ENCODE results near the gene LY9.
"Not testable (repeated sequence)": the region's sequence is repeated elsewhere in the genome, so short reads cannot be mapped to it uniquely, and the experiment has no call there.

LY9 gene

DNA sequence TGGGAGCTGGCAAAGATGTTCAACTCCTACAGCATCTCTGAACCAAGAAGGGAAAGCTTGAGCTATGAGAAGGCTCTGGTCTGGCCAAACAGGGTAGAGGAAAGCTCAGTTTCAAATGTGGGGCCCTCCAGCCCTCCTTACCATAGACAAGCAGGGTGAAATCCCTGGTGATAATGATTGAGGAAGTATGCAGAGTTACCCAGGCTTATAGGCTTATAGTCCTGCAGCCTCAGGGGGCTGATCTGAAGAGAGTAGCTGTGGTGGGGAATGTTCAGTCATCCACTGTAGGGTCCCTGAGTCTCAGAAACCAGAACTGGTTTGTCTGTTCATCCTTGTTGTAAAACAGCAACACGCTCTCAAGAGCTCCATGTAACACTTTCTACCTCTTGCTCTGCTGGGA, 19.8 kb upstream of the LY9 start:
- no peak for DNase-seq

DNA sequence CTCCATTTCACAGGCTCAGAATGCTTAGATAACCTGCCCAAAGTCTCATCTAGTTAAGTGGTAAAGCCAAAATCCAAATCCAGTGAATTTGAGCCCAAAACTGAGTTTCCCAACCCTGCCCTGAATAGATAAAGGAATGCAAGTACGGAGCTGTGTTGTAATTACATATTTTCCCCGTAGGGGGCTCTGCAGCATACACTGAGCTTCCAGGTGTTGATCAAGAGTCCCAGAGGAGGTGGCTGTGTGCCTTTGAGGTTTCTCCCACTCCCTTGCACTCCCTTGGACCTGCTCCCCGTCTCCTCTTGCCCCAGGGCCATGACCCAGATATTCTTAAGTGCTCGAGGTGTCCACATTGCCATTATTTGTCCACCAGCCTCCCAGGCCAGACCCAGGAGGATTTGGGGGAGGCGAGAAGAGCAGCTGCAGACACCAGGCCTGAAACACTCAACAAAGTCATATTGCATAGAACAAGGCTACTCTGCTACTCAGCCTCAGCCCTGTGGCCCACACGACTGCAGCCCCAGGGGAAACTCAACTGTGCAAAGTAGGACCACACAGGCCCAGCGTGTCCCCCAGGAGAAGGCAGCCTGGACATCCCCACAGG, 18.4 kb upstream of the LY9 start:
- DNase-seq, result peak; percentile 3

DNA sequence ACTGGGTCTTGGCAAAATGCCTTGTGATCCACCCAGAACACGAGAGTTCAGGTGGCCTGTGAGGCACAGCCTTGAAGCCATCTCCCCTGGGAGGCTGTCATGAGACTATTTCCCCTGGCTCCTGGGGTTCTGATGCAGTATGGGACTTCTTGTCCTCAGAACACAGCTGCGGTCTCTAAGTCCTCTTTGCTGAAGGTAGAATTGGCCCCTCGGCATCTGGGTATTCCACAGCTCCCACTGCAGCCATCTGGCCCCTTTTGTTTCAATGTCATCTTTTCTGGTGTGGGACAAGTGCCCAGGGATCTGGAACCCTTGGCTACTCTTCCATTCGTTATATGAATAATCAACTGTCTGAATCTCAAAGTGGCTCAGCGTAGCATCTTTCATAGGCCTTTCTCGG, 17.0 kb upstream of the LY9 start:
- no peak for DNase-seq

DNA sequence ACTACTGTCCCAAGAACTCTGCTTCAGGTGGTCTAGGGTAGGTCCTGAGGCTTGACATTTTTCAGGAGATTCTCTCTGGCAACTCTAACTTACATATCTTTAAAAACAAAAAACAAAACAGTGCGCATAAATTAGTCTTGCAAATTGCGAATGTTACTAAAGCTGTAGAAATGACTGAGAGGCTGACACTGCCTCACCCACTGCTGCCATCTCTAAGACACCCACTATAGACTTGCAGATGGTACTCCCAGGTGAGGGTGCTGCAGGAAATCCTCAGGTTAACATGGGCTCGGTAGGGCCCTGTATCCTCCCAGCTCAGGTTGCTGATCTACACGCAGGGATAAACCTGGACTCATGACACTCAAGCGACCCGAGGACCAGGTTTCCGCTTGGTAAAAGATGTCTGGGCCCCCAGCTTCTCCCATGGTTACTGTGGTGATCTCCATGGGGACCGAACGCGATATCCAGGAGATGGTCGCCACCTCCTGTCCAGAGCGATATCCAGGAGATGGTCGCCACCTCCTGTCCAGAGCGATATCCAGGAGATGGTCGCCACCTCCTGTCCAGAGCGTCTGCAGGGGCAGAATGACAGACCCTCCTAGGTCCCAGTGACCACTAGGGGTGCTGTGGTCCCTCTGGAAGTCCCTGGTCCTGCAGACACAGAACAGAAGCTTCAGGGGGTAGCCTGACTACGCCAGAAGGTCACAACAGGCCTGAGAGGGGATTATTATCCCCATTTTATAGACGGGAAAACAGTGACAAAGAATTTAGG, 16.2 kb upstream of the LY9 start:
- peak; percentile 7 for DNase-seq

DNA sequence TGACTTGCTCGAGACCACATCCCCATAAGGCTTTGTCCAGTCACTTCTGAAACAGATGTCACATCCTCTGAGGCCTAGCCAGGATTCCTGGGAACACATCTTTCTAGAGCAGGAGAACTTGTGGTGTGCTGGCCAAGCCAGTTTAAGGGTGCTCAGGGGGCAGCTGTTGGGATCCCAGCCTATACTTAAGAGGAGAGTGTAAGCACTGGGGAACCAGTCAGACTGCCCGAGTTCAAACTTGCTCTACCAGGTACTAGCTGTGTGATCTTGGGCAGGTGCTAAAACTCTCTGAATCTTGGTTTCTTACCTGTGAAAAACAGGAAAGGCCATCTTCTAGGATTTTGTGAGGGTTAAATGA, 15.6 kb upstream of the LY9 start:
- DNase-seq, result no peak

DNA sequence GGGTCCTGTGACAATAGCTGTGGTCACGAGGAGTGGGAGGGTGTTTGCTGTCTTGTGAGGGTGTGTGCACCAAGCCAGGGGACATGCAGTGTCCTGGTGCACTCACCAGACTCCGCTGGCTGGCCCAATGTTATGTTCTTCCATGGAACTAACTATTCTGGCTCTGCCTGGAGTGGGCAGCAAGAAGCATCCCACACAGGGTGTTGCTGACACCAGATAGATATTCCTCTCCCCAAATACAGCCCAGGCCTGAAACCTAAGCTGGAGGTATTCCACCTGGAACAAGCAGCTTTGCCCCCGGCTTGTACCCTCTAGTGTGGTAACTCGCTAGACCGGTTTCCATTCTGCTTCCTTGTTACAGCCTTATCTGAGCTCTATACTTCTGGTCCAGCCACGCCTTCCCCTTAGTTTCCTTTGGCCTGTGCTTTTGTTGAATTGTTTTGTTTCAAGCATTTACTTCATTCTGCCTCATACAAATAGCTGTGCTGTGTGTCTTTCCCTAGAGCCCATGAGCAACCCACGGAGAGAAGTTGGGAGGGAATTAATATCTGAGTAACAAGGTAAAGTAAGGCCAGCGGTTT, 14.7 kb upstream of the LY9 start:
- peak; percentile 47 for DNase-seq

DNA sequence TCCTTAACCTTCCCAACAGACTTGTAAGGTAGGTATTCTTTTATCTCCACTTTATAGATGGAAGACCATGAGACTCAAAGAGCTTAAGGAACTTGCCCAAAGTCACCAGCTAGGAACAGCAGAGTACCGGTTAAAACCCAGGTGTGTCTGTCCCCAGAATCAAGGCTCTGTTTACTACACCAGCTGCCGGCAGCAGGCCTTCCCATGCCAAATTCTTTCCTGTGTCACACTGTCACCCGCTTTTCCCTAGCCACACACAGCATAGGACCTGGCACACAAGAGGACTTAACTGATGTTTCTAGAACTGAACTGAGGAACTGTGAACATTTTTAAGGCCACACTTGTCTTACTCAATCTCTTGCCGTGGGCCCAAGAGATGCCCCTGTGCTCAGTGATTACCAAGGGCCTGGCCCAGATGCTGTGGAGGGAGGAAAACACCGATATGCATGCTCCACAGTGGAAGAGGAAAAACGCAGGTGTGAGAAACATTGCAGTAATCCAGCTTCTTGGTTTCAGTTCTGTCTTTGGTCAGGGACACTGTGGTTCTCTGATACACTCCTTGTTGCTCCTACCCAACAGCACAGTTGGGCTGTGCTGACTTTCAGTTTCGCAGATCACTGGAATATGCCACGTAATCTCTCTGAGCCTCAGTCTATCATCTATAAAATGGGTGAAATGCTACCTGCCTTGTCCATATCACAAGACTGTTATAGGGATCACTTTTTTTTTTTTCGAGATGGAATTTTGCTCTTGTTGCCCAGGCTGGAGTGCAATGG, 13.9 kb upstream of the LY9 start:
- DNase-seq, result no peak

DNA sequence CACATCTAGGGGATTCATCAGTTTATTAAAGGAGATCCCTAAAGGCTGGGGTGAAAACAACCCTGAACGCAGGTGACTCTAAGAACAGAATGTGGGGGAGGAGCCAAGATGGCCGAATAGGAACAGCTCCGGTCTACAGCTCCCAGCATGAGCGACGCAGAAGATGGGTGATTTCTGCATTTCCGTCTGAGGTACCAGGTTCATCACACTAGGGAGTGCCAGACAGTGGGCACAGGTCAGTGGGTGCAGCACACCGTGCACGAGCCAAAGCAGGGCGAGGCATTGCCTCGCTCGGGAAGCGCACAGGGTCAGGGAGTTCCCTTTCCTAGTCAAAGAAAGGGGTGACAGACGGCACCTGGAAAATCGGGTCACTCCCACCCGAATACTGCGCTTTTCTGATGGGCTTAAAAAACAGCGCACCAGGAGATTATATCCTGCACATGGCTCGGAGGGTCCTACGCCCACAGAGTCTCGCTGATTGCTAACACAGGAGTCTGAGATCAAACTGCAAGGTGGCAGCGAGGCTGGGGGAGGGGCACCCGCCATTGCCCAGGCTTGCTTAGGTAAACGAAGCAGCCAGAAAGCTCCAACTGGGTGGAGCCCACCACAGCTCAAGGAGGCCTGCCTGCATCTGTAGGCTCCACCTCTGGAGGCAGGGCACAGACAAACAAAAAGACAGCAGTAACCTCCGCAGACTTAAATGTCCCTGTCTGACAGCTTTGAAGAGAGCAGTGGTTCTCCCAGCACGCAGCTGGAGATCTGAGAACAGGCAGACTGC, 12.8 kb upstream of the LY9 start:
- DNase-seq, result not testable (repeated sequence)

DNA sequence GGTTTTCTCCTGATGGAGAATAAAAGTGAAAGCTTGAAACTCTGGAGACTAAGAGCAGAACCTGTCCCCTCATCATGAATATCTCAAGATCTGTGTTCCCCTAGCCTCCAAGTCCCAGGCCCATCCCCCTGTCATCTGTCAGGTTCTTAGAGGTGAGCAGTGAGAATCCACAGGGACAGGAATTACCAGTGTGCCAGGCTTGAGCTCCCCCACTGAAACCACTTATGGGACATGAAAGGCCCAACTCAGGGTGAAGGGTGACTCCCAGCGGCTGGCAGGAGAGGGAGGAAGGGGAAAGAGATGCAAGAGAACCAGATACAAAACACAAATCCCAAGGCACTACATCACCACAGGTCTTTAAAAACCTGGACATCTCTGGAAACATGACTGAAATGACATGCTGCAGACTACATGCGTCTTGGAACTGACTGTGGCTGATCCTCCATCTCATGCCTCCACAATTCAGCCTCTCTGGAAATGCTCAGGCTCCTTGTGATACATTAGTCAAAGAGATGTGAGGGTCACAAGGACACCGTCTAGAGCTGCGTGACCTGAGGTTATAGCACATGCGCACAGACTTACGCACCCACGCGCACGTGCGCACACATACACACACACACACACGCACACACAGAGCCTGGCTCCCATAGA, 6.8 kb upstream of the LY9 start:
- DNase-seq, result no peak

DNA sequence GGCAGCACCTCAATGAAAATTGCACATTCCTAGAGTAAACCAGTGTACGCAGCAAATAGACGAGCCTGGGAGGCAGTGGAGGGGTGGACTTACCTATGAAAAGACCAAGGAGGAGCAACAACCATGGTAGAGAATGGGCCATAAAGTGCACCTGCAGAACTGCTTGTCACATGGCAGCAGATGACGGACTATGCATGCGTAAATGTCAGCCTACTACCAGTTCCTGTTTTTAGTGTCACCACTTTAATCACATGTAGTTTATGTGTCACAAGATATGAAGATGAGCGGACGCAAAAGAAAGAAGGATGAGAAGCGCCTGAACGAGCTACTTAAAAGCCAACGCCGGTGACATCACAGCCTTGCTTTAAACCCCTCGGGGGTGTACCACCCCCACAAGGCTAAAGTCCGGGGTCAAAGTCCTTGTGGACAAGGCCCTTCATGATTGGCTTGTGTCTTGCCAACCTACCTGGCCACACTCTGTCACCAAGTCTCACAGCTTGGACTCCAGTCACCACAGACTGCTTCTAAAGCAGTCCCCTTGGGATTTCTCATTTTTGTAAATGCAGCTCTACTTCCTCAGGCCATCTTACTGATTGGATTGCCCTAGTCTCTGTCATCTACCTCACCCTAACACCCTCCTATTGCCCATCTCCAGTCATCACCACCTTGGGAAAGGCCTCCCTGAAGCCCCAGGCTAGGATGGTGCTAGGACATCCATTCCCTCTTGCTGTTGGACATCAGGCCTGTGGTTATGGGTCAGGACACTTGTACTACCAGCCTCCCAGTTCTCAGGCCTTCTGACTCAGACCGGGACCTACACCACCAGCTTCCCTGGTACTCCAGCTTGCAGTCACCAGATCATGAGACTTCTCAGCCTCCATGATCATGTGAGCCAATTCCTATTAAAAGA, 6.0 kb upstream of the LY9 start:
- no peak for DNase-seq

DNA sequence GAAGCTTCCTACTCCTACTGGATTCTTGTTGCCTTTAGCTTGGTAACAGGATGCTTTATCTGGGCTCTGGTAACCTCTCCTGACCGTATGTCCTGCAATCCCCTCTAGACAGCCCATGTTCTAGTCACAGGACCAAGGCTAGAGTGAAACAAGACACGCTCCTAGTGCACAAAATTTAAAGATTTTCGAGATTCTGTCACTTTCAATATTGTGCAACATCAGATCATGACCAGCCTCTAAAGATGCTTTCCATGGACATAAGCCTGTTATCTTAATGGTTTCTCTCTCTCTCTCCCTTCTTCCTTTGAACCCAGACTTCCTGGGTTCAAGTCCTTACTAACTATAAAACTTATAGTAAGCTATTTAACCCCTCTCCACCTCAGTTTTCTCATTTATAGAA, 1.6 kb upstream of the LY9 start:
- no peak for DNase-seq

DNA sequence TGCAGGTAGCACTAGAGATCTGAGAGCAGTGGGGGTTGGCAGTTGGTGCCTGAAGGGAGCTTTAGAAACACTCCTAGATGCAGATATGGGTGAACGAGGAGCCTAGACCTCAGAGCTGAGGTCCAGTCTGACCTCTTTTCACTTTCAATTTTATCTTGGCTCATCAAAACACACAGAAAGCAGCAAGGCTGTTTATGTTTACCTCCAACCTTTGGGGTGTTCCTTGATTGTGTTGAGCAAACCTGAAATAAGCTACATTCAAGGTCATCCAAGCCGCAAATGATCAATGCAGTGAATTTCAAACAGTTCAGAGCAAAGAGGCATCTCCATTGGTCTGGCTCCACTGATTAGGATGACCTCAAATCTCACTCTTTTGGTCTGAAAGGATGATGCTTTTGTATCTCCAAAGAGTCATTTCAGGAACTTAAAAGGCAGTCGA, 1.3 kb downstream of the LY9 start:
- no peak for DNase-seq

DNA sequence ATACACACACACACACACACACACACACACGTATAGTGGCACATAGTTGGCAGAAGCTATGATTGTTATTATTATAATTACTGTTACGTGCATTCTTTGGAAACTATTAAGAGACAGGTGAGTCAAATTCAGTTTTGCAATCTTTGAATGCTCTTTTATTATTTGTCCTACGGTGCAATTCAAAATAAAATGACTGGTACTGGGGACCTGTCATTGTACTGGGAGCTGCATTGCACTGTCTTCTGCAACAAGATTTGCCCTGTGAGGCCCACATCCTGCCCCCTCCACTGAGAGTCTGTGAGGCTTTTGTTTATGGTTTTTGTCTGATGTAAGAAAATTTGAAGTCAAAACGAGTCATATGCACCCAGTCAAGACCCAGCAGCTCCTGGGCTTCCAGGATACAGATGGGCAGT, 1.9 kb downstream of the LY9 start:
- no peak for DNase-seq

DNA sequence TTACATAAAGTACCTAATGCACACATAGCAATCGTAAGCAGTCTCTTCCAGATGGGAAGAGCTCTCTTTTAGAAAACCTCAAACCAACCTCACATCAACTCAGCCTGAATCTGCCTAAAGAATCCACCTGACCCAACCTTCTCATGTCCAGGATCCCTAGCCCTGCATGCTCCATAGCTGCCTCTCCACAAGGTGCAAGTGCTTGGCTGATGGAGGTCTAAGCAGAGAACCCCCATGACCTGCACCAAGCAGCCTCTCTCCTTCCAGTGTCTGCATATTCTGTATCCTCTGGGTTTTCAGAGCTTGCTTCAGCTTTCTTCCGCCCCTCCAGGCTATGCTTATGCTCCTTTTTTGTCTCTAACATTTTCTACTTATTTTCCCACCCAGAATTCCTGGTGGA, 2.5 kb downstream of the LY9 start:
- DNase-seq, result no peak

DNA sequence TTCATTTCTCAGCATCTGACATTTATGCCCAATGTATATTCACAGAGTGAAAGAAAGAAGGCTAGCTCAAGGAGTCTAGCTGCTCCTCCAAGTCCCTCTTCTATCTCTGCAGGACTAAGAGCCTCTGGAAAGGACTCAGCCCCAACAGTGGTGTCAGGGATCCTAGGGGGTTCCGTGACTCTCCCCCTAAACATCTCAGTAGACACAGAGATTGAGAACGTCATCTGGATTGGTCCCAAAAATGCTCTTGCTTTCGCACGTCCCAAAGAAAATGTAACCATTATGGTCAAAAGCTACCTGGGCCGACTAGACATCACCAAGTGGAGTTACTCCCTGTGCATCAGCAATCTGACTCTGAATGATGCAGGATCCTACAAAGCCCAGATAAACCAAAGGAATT, 3.7 kb downstream of the LY9 start:
- DNase-seq, result no peak

DNA sequence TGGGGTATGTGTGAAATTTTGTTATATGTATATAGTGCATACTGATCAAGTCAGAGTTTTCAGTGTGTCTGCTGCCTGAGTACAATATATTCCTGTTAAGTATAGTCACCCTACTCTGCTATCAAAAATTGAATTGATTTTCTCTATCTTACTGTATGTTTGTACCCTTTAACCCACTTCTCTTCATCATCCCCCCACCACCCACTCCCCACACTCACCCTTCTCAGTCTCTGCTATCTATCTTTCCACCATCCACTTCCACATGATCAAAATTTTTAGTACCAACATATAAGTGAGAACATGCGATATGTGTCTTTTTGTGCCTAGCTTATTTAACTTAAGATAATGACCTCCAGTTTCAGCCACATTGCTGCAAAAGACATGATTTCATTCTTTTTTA, 4.2 kb downstream of the LY9 start:
- no peak for DNase-seq

DNA sequence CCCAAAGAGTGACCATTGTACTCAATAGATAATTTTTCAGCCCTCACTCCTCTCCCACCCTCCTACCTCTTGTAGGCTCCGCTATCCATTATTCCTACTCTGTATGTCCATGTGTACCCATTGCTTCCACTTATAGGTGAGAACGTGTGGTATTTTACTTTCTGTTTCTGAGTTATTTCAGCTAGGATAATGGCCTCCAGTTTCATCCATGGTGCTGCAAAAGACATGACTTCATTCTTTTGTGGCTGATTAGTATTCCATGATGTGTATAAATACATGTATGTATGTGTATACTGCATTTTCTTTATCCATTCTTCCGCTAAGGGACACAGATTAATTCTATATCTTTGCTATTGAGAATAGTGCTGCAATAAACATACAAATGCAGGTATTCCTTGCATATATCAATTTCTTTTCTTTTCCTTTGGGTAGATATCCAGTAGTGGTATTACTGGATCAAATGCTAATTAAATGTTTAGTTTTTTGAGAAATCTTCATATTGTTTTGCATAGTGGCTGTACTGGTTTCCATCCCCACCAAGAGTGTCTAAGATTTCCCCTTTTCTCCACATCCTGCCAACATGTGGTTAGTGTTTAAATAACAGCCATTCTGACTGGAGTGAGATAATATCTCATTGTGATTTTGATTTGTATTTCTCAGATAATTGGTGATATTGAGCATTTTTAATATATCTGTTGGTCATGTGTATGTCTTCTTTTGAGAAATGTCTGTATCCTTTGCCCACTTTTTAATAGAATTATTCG, 4.9 kb downstream of the LY9 start:
- DNase-seq, result no peak

DNA sequence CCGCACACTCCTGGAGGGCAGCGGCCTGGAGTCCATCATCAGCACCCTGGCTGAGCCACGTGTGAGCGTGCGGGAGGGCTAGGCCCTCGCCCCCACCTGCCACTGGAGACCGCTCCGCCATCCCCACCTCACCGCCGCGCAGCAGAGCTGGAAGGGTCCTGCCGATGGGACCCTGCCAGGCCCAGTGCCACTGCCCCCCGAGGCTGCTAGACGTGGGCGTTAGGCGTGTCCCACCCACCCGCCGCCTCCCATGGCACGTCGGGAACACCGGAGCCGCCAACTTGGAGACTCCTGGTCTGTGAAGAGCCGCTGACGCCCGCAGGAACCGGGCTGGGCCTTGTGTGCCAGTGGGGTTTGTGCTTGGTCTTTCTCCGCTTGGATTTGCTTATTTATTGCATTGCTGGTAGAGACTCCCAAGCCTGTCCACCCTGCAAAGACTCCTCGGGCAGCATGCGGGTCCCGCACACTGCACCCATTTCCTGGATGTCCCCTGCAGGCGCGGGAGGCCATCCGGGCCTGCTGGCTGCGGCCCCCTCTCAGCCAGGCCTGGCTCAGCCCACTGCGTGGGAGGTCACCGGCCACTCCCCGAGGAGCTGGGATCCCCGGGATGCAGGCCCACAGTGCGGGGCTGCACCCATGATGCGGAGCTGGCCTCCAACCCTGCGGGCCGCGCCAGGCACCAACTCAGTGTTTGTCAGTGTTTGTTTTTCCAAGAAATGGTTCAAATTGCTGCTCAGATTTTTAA, 6.0 kb downstream of the LY9 start:
- no peak for DNase-seq

DNA sequence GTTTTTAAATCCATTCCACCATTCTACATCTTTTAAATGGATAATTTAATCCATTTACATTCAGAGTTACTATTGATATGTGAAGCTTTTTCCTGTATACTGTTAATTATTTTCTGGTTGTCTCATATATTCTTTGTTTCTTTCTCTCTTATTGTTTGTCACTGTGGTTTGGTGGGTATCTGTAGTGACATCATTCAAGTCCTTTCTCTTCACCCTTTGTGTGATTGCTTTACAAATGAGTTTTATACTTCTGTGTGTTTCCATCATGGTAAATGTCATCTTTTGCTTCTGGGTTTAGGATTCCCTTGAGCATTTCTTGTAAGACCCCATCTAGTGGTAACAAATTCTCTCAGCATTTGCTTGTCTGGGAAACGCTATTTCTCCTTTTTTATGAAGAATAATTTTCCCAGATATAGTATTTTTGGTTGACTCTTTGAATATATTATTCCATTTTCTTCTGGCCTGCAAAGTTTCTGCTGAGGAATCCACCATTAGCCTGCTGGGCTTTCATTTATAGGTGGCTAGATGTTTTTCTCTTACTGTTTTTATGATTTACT, 10.2 kb downstream of the LY9 start:
- no peak for DNase-seq

Data from NCI-H345 (cell line).